Lung (tissue), 12 donors: ENCODE results near the gene DUOXA1. TPM values are rescaled to one million over a fixed set of nuclear protein-coding genes. Genes with fewer than 3 reads are reported as not detected.

ENCODE experiments used
- ATAC-seq: fragments of 200-7000 bp; cut with Tn5 transposase; one replicate; pipeline ENCODE4 v1.9.1; 2020; ENCODE audit warnings: moderate number of reproducible peaks; ENCODE audit not compliant: insufficient read depth, low FRiP score
- DNase-seq, 3 donors: peaks; one replicate each; pipeline ENCODE4 v3.0.0-alpha.2; 2013 to 2017
- H3K27ac ChIP-seq, 2 donors: one replicate each; pipeline ENCODE4 v1.5.1; 2013; ENCODE audit warnings: mild to moderate bottlenecking in 2 of 2, moderate library complexity in 2 of 2, control low read depth in 1 of 2, inconsistent platforms in 1 of 2, low read depth in 1 of 2, low read length in 1 of 2
- H3K27me3 ChIP-seq, 3 donors: one replicate each; pipeline ENCODE4 v1.5.1; 2013; ENCODE audit warnings: low read length in 2 of 3; ENCODE audit not compliant: control insufficient read depth in 3 of 3, insufficient read depth in 3 of 3
- H3K36me3 ChIP-seq, 4 donors: one replicate each; pipeline ENCODE4 v1.5.1; 2013; ENCODE audit warnings: low read length in 4 of 4, mild to moderate bottlenecking in 1 of 4, moderate library complexity in 1 of 4; ENCODE audit not compliant: control insufficient read depth in 4 of 4, insufficient read depth in 4 of 4
- H3K4me1 ChIP-seq, 5 donors: one replicate each; pipeline ENCODE4 v1.5.1; 2013; ENCODE audit warnings: low read length in 5 of 5, mild to moderate bottlenecking in 2 of 5, moderate library complexity in 1 of 5; ENCODE audit not compliant: control insufficient read depth in 5 of 5, insufficient read depth in 5 of 5
- H3K4me3 ChIP-seq: one replicate; pipeline ENCODE4 v1.5.1; 2013; ENCODE audit warnings: mild to moderate bottlenecking, control low read depth, moderate library complexity
- H3K9ac ChIP-seq, 2 donors: one replicate each; pipeline ENCODE4 v1.5.1; 2013; ENCODE audit warnings: low read length in 2 of 2, control low read depth in 1 of 2; ENCODE audit not compliant: insufficient read depth in 1 of 2
- H3K9me3 ChIP-seq, 4 donors: one replicate each; pipeline ENCODE4 v1.5.1; 2013; ENCODE audit warnings: low read length in 3 of 4, mild to moderate bottlenecking in 1 of 4, moderate library complexity in 1 of 4; ENCODE audit not compliant: control insufficient read depth in 4 of 4, insufficient read depth in 3 of 4
- WGBS, 2 donors: extraction: QIAGEN DNeasy Blood & Tissue Kit; methylation state at CpG; one replicate each; pipeline ENCODE4 v1.1.7; 2013; 5-methylcytosine and 5-hydroxymethylcytosine counted together
- polyA plus RNA-seq, 2 donors: library from polyadenylated mRNA; stranded (reverse); fragments of 200-250 nt; gene quantifications; one replicate each; pipeline ENCODE4 v1.2.1, GENCODE V29; 2013
- total RNA-seq, 2 donors: library from RNA; depleted of rRNA in 1 of 2; stranded (reverse); fragments of >200 nt in 1 of 2; gene quantifications; one replicate each; pipeline ENCODE4 v1.2.1, GENCODE V29; 2014 to 2021
- TF ChIP-seq, protein P1 (sequence below): IDR thresholded peaks from 2 replicates; pipeline ENCODE4 v1.5.1; 2012; ENCODE audit warnings: mild to moderate bottlenecking; ENCODE audit errors: control extremely low read depth, extremely low read depth
- donor health status: control.
- donor health status: control.
- donor health status: Bipolar disorder and iron deficiency.
- donor health status: healthy.
- donor health status: DM: yes; HTN: yes; CAD: no.

Gene DUOXA1
- total and polyA plus RNA-seq, 4 donors = 42.6 to 203 (median 108) TPM

- Histone ChIP-seq H3K27me3 (peaks cover 0 to 6% (median 3%) of the 10 kb centered on the region in 3 donors), H3K4me3 (no peak overlapping the region), H3K9me3 (peaks cover 0 to 3% (median 0%) of the 10 kb centered on the region in 4 donors), H3K36me3 (no peaks in the 10 kb centered on the region), H3K27ac (no peak overlapping the region), H3K4me1 (no peaks in the 10 kb centered on the region), H3K9ac (no peak overlapping the region)
- ATAC-seq (no peak), DNase-seq (no peak)
- TF ChIP-seq, protein P1, sequence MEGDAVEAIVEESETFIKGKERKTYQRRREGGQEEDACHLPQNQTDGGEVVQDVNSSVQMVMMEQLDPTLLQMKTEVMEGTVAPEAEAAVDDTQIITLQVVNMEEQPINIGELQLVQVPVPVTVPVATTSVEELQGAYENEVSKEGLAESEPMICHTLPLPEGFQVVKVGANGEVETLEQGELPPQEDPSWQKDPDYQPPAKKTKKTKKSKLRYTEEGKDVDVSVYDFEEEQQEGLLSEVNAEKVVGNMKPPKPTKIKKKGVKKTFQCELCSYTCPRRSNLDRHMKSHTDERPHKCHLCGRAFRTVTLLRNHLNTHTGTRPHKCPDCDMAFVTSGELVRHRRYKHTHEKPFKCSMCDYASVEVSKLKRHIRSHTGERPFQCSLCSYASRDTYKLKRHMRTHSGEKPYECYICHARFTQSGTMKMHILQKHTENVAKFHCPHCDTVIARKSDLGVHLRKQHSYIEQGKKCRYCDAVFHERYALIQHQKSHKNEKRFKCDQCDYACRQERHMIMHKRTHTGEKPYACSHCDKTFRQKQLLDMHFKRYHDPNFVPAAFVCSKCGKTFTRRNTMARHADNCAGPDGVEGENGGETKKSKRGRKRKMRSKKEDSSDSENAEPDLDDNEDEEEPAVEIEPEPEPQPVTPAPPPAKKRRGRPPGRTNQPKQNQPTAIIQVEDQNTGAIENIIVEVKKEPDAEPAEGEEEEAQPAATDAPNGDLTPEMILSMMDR = no peak
- WGBS, 2 donors = 90 to 91% methylated on average over 11 of the region's 11 CpGs
Measured at GRCh38 chr15:45093622-45094357, 35.9 kb downstream of the DUOXA1 start.

GRCh38 chr15:45093013-45093412, 36.7 kb downstream of the DUOXA1 start:
- H3K9me3 ChIP-seq = peaks cover 0 to 3% (median 0%) of the 10 kb centered on the region in 4 donors
- H3K4me1 ChIP-seq = no peaks in the 10 kb centered on the region
- 81 to 88% methylated on average over 4 of the region's 4 CpGs for WGBS, 2 donors
- peaks cover 0 to 6% (median 3%) of the 10 kb centered on the region in 3 donors for H3K27me3 ChIP-seq
- H3K27ac ChIP-seq = no peak overlapping the region
- ATAC-seq (no peak), DNase-seq (no peak)
- TF ChIP-seq, protein P1 = no peak
- H3K9ac ChIP-seq = no peak overlapping the region
- no peaks in the 10 kb centered on the region for H3K36me3 ChIP-seq
- H3K4me3 ChIP-seq = no peak overlapping the region

DNA sequence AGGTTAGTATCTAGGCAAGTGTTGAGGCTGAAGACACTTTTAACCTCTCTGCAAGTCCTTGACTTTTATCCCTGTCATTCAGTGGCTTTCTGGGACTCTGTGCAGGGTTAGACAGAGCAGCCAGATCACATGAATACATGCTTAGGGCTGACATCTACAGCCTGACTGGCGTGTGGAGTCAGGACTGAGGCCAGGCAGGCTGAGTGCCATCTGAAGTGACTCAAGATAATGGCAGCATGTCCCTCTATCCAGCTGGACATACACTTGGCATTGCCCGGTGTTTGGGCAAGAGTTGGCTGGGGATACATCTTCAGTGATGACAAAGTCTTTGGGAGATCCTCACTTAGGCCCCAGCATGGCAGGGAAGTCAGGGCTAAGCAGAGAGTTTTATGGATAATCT, 38.1 kb downstream of the DUOXA1 start:
- Histone ChIP-seq H3K27me3 (peaks cover 0 to 6% (median 6%) of the 10 kb centered on the region in 3 donors), H3K9me3 (peaks cover 0 to 3% (median 0%) of the 10 kb centered on the region in 4 donors), H3K4me1 (no peaks in the 10 kb centered on the region), H3K27ac (no peak overlapping the region), H3K9ac (no peak overlapping the region), H3K36me3 (no peaks in the 10 kb centered on the region), H3K4me3 (no peak overlapping the region)
- WGBS, 2 donors = 90 to 91% methylated on average over 2 of the region's 2 CpGs
- ATAC-seq = no peak
- TF ChIP-seq, protein P1 = no peak
- no peak for DNase-seq
